H1 (cell line): ENCODE measurements around the gene RPS27. TPM values are rescaled to one million over a fixed set of nuclear protein-coding genes. Genes with fewer than 3 reads are reported as not detected.

Experiments
- CTCF ChIA-PET: fragments of 300-600 bp; sonication (Branson Sonifier 250); formaldehyde crosslinking; loops from one replicate; lab custom pipeline; 2021; ENCODE audit not compliant: partially characterized antibody; lab: Charles Lee
- POLR2A ChIA-PET: fragments of 300-600 bp; sonication (Branson Sonifier 250); formaldehyde crosslinking; loops from one replicate; lab custom pipeline; 2021; ENCODE audit warnings: inconsistent platforms; ENCODE audit not compliant: partially characterized antibody; lab: Charles Lee
- DNase-seq, 2 experiments: peaks; one replicate each; pipeline versions ENCODE4 v3.0.0 to v3.0.0-alpha.2; 2010 to 2022; ENCODE audit warnings: low spot score in 2 of 2, low read depth in 1 of 2, mixed read lengths in 1 of 2
- FAIRE-seq: peaks from 2 replicates; lab custom pipeline; 2011; peaks lifted over from hg19 to GRCh38; lab: Jason Lieb, UNC
- H2AFZ ChIP-seq: 2 replicates; pipeline ENCODE4 v1.8.1; 2012; ENCODE audit warnings: low read length, inconsistent platforms
- H2AK5ac ChIP-seq: 2 replicates; pipeline ENCODE4 v1.6.1; 2013; ENCODE audit warnings: low read depth, low read length
- H2BK120ac ChIP-seq: replicated peaks from 2 replicates; pipeline ENCODE3; 2013; ENCODE audit warnings: low read depth, low read length, inconsistent platforms
- H2BK12ac ChIP-seq: 2 replicates; pipeline ENCODE4 v1.6.1; 2013; ENCODE audit warnings: low read depth, low read length
- H2BK15ac ChIP-seq: 2 replicates; pipeline ENCODE4 v1.6.1; 2013; ENCODE audit warnings: low read length
- H2BK20ac ChIP-seq: 2 replicates; pipeline ENCODE4 v1.6.1; 2013; ENCODE audit warnings: low read length
- H2BK5ac ChIP-seq: 2 replicates; pipeline ENCODE4 v1.6.1; 2013; ENCODE audit warnings: low read depth, low read length
- H3K14ac ChIP-seq: 2 replicates; pipeline ENCODE4 v1.6.1; 2013; ENCODE audit warnings: inconsistent platforms; ENCODE audit not compliant: insufficient read length
- H3K18ac ChIP-seq: 2 replicates; pipeline ENCODE4 v1.6.1; 2013; ENCODE audit warnings: low read length; ENCODE audit errors: extremely low read depth
- H3K23ac ChIP-seq: 2 replicates; pipeline ENCODE4 v1.6.1; 2013; ENCODE audit warnings: inconsistent platforms; ENCODE audit not compliant: insufficient read length
- H3K23me2 ChIP-seq: 2 replicates; pipeline ENCODE4 v1.6.1; 2013; ENCODE audit warnings: low read depth, low read length
- H3K27ac ChIP-seq: 2 replicates; pipeline ENCODE4 v1.6.1; 2011; ENCODE audit warnings: low read depth, low read length, inconsistent platforms
- H3K27me3 ChIP-seq, 4 experiments: replicated peaks in 1 of 4; 1 replicate in 1 of 4; 2 replicates in 3 of 4; pipeline versions ENCODE4 v1.6.1 to v1.8.1; 2011 to 2013; ENCODE audit warnings: low read length in 3 of 4, mild to moderate bottlenecking in 3 of 4, inconsistent platforms in 2 of 4, mixed read lengths in 2 of 4, moderate library complexity in 1 of 4; ENCODE audit not compliant: control insufficient read depth in 3 of 4, insufficient read depth in 3 of 4; ENCODE audit errors: extremely low read depth in 1 of 4
- H3K36me3 ChIP-seq, 4 experiments: 2 replicates each; pipeline versions ENCODE4 v1.6.1 to v1.8.1; 2011 to 2013; ENCODE audit warnings: mild to moderate bottlenecking in 4 of 4, low read length in 3 of 4, moderate library complexity in 2 of 4, control low read depth in 1 of 4, inconsistent platforms in 1 of 4; ENCODE audit not compliant: insufficient read depth in 4 of 4, control insufficient read depth in 2 of 4
- H3K4ac ChIP-seq: replicated peaks from 2 replicates; pipeline ENCODE3; 2013; ENCODE audit warnings: low read length, low read depth, mixed read lengths, inconsistent platforms; ENCODE audit not compliant: insufficient read length
- H3K4me1 ChIP-seq, 4 experiments: replicated peaks in 1 of 4; 1 replicate in 1 of 4; 2 replicates in 3 of 4; pipeline versions ENCODE4 v1.6.1 to v1.8.1; 2011 to 2013; ENCODE audit warnings: low read length in 3 of 4, inconsistent platforms in 2 of 4, mixed read lengths in 1 of 4; ENCODE audit not compliant: insufficient read depth in 4 of 4, control insufficient read depth in 3 of 4
- H3K4me2 ChIP-seq, 2 experiments: 2 replicates each; pipeline versions ENCODE4 v1.6.1 to v1.8.1; 2011 to 2013; ENCODE audit warnings: low read depth in 2 of 2, low read length in 2 of 2, control low read depth in 1 of 2, inconsistent platforms in 1 of 2, mild to moderate bottlenecking in 1 of 2; ENCODE audit not compliant: insufficient read depth in 1 of 2
- H3K4me3 ChIP-seq, 4 experiments: fragments of 200-600, 300-600 bp in 1 of 4; sonication (generic), shearing (Covaris generic), sonication (Bioruptor Twin) in 1 of 4; 2 replicates each; pipeline versions ENCODE4 v1.5.1 to v1.8.1; 2011 to 2016; ENCODE audit warnings: low read length in 4 of 4, low read depth in 3 of 4, control low read depth in 2 of 4, inconsistent platforms in 2 of 4, mild to moderate bottlenecking in 2 of 4, mixed read lengths in 1 of 4, moderate library complexity in 1 of 4; ENCODE audit not compliant: insufficient read depth in 2 of 4; ENCODE audit errors: extremely low read depth in 1 of 4
- H3K56ac ChIP-seq: replicated peaks from 2 replicates; pipeline ENCODE3; 2013; ENCODE audit warnings: low read depth, mild to moderate bottlenecking, mixed read lengths, low read length, inconsistent platforms; ENCODE audit not compliant: insufficient read length
- H3K79me1 ChIP-seq: 2 replicates; pipeline ENCODE4 v1.6.1; 2013; ENCODE audit warnings: low read depth, low read length, control low read depth
- H3K79me2 ChIP-seq, 2 experiments: 2 replicates each; pipeline versions ENCODE4 v1.6.1 to v1.8.1; 2012 to 2013; ENCODE audit warnings: low read length in 2 of 2, mild to moderate bottlenecking in 2 of 2, inconsistent platforms in 1 of 2; ENCODE audit not compliant: insufficient read depth in 2 of 2, control insufficient read depth in 1 of 2
- H3K9ac ChIP-seq, 4 experiments: replicated peaks in 1 of 4; 1 replicate in 1 of 4; 2 replicates in 3 of 4; pipeline versions ENCODE4 v1.6.1 to v1.8.1; 2011 to 2013; ENCODE audit warnings: low read depth in 3 of 4, low read length in 3 of 4, control low read depth in 2 of 4, mild to moderate bottlenecking in 2 of 4, moderate library complexity in 2 of 4, inconsistent platforms in 1 of 4; ENCODE audit errors: extremely low read depth in 1 of 4
- H3K9me3 ChIP-seq, 2 experiments: 2 replicates each; pipeline versions ENCODE4 v1.6.1 to v1.8.1; 2012 to 2013; ENCODE audit warnings: mild to moderate bottlenecking in 2 of 2, moderate library complexity in 2 of 2, control low read depth in 1 of 2, inconsistent platforms in 1 of 2, low read depth in 1 of 2, low read length in 1 of 2, mixed read lengths in 1 of 2; ENCODE audit not compliant: insufficient read depth in 2 of 2
- H4K20me1 ChIP-seq, 2 experiments: replicated peaks in 1 of 2; 2 replicates each; pipeline versions ENCODE3 to v1.8.1; 2011 to 2013; ENCODE audit warnings: inconsistent platforms in 2 of 2, low read length in 2 of 2, mild to moderate bottlenecking in 1 of 2; ENCODE audit not compliant: insufficient read depth in 2 of 2, control insufficient read depth in 1 of 2
- H4K5ac ChIP-seq: 2 replicates; pipeline ENCODE4 v1.6.1; 2013; ENCODE audit warnings: low read length, low read depth, mixed read lengths, inconsistent platforms; ENCODE audit not compliant: insufficient read length
- H4K8ac ChIP-seq: 2 replicates; pipeline ENCODE4 v1.8.0; 2013; ENCODE audit warnings: mild to moderate bottlenecking, moderate library complexity, low read length, inconsistent platforms; ENCODE audit not compliant: insufficient read depth; ENCODE audit errors: extremely low read depth
- H4K91ac ChIP-seq: replicated peaks from 2 replicates; pipeline ENCODE3; 2013; ENCODE audit warnings: low read length, mixed read lengths, inconsistent platforms; ENCODE audit not compliant: insufficient read length
- BRCA1 ChIP-seq: IDR thresholded peaks from 2 replicates; pipeline ENCODE4 v1.6.1; 2012; ENCODE audit warnings: low read depth, low read length, improper control_type of control experiment
- CBX5 ChIP-seq: fragments of 300-800, 300-1000 bp; sonication (generic); IDR thresholded peaks from 2 replicates; pipeline ENCODE4 v1.7.1; 2016; ENCODE audit warnings: antibody characterized with exemption, low read length, low read depth
- KDM4A ChIP-seq: IDR thresholded peaks from one replicate; pipeline ENCODE4 v1.7.1; 2012; ENCODE audit warnings: low read depth, mild to moderate bottlenecking, moderate library complexity, low read length, inconsistent platforms; ENCODE audit not compliant: severe bottlenecking
- PHF8 ChIP-seq: fragments of 200-600 bp; sonication (generic); conservative IDR thresholded peaks from 2 replicates; pipeline ENCODE4 v1.7.1; 2012; ENCODE audit warnings: low read depth, mild to moderate bottlenecking, inconsistent platforms, low read length, moderate library complexity
- SP1 ChIP-seq: IDR thresholded peaks from 2 replicates; pipeline ENCODE4 v1.6.1; 2011; ENCODE audit warnings: low read depth, low read length
- SP4 ChIP-seq: IDR thresholded peaks from 2 replicates; pipeline ENCODE4 v1.6.1; 2012; ENCODE audit warnings: low read length, inconsistent platforms
- SRF ChIP-seq: IDR thresholded peaks from 2 replicates; pipeline ENCODE4 v1.6.1; 2011; ENCODE audit warnings: mild to moderate bottlenecking, low read depth, low read length, moderate library complexity
- WGBS, 2 experiments: shearing (Covaris generic) in 1 of 2; methylation state at CpG; one replicate each; pipeline versions ENCODE4 v1.1.6 to v1.1.7; 2013 to 2015; ENCODE audit warnings: low lambda C conversion rate in 2 of 2, mixed read lengths in 2 of 2, inconsistent platforms in 1 of 2, low coverage in 1 of 2, missing lambda C conversion rate in 1 of 2; ENCODE audit not compliant: insufficient replicate concordance in 2 of 2, insufficient coverage in 1 of 2, insufficient read length in 1 of 2; ENCODE audit errors: extremely low coverage in 1 of 2, missing lambda C conversion rate in 1 of 2; 5-methylcytosine and 5-hydroxymethylcytosine counted together
- polyA plus RNA-seq, 7 experiments: library from polyadenylated mRNA; depleted of rRNA in 3 of 7; stranded (reverse) in 5 of 7; unstranded in 2 of 7; fragments of >200 nt in 5 of 7; fragments of 200-250 nt in 2 of 7; gene quantifications; 1 replicate in 5 of 7; 2 replicates in 1 of 7; 4 replicates in 1 of 7; pipeline versions ENCODE4 v1.2.1 to v1.2.3, GENCODE V29; 2011 to 2013; ENCODE audit warnings: missing spikeins in 2 of 7, mixed read lengths in 2 of 7
- total RNA-seq: library from RNA; stranded (reverse); fragmentation: NEBNext Ultra II Directional; extraction: Animal tissue kit (Norgen Biotek cat#: 25700); gene quantifications from 2 replicates; pipeline ENCODE4 v1.2.1, GENCODE V29; 2021

Gene RPS27
- total and polyA plus RNA-seq, 2 of the 8 experiments (the other 6 are each of a cell fraction or from before 2014, with no cell fraction given): 1,810 to 3,155 TPM

- Histone ChIP-seq H3K4me3 (no peak overlapping the region), H3K4ac (no peak overlapping the region), H3K27me3 (no peaks in the 10 kb centered on the region), H2BK5ac (no peak overlapping the region), H3K4me2 (no peak overlapping the region), H3K36me3 (no peaks in the 10 kb centered on the region), H4K5ac (no peak overlapping the region), H2BK20ac (no peak overlapping the region), H3K9ac (no peak overlapping the region), H4K8ac (no peak overlapping the region), H3K4me1 (no peaks in the 10 kb centered on the region), H3K27ac (no peak overlapping the region), H2BK15ac (no peak overlapping the region), H3K14ac (no peak overlapping the region), H2BK120ac (no peak overlapping the region), H2AFZ (no peak overlapping the region), H3K79me1 (no peaks in the 10 kb centered on the region), H4K91ac (no peak overlapping the region), H2AK5ac (no peak overlapping the region), H3K56ac (no peak overlapping the region), H3K18ac (no peak overlapping the region), H3K23me2 (no peaks in the 10 kb centered on the region), H3K79me2 (no peaks in the 10 kb centered on the region), H4K20me1 (no peaks in the 10 kb centered on the region), H3K23ac (no peak overlapping the region), H2BK12ac (no peak overlapping the region), H3K9me3 (no peaks in the 10 kb centered on the region)
- no peak for FAIRE-seq
- TF ChIP-seq CBX5 (no peak), PHF8 (no peak), KDM4A (no peak), SRF (no peak), SP4 (no peak), BRCA1 (no peak), SP1 (no peak)
- POLR2A ChIA-PET: interaction anchor here (2.9 to 8.2 kb wide), 2 partner anchors 14 to 15 kb away, joined by 11 to 137 read pairs; partner anchors contain the start of gene RPS27
- CTCF ChIA-PET: no interaction called here
- no peak for DNase-seq
- 93% methylated on average over 3 of the region's 3 CpGs; no CpG with 5 or more reads in 1 of the 2 experiments for WGBS, 2 experiments
Observed at GRCh38 chr1:154006136-154006535, 15.6 kb downstream of the RPS27 start.
